ENCODE data around the gene IMP3.

The IMP3 gene

GRCh38 chr15:75616766-75617165 is 23.3 kb downstream of the IMP3 start:
- no peak for DNase-seq

- no peak for DNase-seq
These were observed 33.0 kb downstream of the IMP3 start for GRCh38 chr15:75606711-75607699.

- no peak for DNase-seq
These were observed 34.0 kb downstream of the IMP3 start for GRCh38 chr15:75606026-75606425.

GRCh38 chr15:75599401-75599800 is 40.6 kb downstream of the IMP3 start:
- DNase-seq = no peak

- DNase-seq = no peak
These were observed 41.7 kb downstream of the IMP3 start for GRCh38 chr15:75598361-75598760.

- no peak for DNase-seq
These were observed 42.2 kb downstream of the IMP3 start for GRCh38 chr15:75597667-75598341.

- DNase-seq = no peak
These were observed 43.2 kb downstream of the IMP3 start for GRCh38 chr15:75596703-75597345.

- DNase-seq = no peak
These were observed 45.7 kb downstream of the IMP3 start for GRCh38 chr15:75594276-75594675.

GRCh38 chr15:75591655-75592364 is 48.2 kb downstream of the IMP3 start:
- no peak for DNase-seq

GRCh38 chr15:75590239-75590638 is 49.8 kb downstream of the IMP3 start:
- no peak for DNase-seq
